GM18858 (cell line): ENCODE results near the gene RUNX1.

Experiments used
- ATAC-seq: cut with Tn5 transposase; IDR thresholded peaks from one replicate; pipeline ENCODE4 v1.9.1; 2021; ENCODE audit not compliant: unreplicated experiment

RUNX1 gene

DNA sequence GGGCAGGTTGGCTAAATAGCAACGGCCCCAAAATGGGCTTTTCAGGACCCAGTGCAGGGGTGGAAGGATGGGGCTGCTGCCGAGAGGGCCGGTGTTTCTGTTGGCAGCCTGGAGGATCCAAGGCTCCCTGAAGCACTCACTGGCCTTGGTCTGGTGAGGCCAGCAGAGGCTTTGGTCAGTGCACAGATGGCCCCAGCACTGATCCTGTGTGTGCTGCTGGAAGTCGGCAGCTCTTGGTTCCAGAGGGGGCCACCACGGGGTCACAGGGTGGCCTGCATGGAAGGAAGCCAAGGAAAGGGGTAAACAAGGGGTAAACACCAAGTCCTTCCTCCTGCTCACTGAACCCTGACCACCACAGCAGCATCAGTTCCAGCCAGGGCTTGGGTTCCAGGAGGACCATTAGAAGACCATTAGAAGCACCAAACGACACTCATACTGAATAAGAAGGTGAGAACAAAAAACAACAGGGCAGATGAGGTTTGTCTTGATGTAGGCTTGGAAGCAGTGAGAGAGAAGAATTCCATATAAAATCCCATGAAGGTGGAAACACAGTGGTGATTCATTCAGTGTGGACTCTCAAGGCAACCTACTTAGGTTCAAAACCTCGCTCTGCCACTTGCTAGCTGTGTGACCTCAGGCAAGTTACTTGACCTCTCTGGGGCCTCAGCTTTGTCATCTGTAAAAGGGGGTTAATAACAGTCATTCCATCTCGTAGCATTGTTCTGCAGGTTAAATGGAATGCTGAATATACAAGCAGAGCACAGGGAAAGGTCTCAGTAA is 184.5 kb downstream of the RUNX1 start:
- no peak for ATAC-seq

DNA sequence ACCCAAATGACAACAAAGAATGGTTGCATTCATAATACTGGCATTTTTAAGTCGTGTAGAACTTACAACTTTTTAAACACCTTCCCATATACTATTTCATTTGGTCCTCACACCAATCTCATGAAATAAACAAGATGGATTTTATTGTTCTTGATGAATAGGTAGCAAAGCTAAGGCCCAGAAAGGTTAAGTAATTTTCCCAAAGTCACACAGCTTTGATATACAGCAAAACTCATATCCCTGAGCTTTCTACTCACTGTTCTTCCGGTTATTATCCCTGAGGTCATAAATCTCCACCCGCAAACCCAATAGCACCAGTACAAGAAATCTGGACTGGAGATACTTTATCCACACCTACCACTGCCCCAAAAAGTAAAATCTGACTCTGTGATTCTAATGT is 186.2 kb downstream of the RUNX1 start:
- ATAC-seq, result no peak

DNA sequence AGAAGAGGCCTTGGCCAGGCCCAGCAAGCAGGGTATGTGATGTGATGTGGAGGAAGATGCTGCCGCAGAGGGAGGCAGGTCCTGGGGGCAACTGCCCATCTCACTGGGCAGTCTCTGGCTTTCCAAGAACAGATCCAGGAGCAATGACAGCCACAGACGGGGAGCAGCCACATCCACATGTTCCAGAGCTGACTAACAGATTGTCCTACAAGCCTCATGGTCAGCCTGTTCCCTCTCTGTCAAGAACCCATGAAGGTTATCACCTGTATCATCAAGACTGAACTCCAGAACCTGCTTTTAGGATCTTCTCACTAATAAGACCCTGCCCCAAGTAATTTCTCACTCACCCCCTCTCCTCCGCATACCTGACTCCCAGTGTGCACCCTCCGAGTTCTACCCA is 187.8 kb downstream of the RUNX1 start:
- no peak for ATAC-seq

DNA sequence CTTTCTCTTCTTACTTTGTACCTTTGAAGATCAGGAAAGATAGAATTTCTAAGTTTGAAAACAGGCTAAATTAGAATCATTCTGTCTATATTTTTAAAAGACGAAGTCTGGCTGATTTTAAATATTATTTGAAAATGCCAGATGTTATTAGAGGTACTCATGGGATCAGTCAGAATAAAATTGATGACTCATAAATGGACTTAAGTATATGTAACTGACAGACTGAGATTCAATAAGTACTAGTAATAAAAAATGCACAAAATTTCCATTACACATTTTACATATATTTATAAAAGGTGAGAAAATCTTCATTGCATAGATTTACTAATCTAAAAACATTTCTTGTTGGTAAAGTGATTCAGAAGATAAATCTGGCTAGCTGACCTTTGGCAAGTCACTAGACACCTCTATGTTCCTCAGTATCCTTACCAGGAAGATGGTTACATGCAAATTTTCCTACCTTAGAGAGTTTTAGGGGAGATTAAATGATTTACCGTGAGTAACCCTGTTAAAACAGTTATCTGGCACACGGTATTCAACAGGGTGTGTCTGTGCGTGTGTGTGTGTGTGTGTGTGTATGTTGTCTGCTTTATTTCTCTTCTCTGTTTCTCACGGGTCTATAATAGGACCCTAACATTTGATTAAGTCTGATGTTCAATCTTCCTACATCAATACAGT is 189.0 kb downstream of the RUNX1 start:
- ATAC-seq, result no peak

DNA sequence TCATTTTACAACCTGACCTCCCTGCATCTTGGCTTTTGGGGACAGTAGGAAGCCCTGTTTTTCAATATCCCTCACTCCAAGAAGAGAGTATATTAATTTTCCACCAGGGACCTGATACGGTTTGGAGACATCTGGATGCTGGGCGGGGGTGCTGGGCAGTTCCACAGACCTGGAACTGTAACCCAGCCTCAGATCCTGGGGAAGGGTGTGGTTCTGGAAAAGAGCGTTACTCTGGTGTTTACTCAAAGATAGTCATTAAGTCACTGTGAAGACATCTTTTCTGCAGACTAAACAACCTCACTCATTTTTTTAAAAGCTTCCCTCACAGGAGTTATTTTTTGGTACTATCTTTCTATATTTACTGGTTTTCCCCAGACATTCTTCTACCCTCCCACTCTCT is 190.5 kb downstream of the RUNX1 start:
- no peak for ATAC-seq

DNA sequence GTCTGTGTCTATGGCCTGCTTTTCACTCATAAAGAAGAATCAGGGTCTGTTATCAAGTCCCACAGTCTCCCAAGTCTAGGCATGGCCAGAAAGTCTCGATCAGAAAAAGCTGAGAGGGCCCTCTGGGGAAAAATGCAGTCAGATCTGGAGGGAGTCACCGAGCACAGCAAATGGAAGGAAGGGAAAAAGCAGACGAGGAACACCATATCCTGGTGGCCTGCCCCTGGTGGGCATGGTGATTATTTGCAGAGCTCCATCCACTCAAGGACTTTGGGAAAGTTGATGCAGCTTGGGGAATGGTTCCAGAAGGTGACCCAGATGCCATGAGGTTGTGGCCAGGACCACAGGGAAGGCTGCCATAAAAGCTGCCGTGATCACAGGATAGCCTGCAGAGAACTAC is 191.2 kb downstream of the RUNX1 start:
- no peak for ATAC-seq

DNA sequence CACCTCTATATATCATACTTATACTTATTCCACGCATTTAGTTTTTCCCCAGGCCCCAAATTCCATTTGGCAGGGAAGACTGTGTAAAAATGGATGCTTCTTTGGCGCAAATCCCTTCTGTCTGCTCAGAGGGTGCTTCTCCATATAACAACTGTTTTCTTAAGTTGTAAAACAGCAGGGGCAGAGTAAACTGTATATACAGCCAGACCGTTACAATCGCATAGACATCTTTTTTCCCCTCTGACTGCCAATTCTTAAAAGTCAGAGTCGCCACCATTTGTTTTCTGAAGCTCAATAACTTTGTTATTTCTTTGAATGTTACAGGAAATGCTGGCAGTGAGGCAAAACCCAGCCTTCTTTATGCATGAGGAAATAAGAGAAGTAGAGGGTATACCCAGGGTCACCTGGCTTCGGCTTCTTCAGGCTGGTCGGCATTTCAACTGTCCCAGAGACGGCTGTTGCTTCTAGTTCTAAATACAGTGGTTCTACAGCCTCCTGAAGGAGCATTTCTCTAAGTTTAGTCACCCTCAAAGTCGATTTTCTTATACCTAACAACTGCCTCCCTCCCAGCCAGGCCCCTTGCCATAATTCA is 191.9 kb downstream of the RUNX1 start:
- no peak for ATAC-seq

DNA sequence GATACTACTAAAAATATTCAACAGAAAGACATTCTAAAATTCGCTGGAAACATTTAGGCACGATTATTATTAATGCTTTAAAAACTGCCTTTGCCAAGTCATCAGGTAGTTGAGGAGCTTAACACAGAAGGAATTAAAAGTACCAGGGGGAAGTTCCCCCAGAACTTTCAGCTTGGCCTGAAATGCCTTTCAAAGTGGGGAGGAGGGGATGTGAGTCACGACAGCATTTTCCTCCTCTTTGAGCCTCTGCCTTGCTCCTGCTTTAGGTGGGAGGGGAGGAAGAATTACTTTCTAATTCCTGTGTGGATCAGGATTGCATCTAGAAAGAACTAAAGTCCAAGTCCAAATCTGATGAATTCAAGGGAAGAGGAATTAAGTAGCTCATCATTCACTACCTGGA is 196.7 kb downstream of the RUNX1 start:
- ATAC-seq, result no peak

DNA sequence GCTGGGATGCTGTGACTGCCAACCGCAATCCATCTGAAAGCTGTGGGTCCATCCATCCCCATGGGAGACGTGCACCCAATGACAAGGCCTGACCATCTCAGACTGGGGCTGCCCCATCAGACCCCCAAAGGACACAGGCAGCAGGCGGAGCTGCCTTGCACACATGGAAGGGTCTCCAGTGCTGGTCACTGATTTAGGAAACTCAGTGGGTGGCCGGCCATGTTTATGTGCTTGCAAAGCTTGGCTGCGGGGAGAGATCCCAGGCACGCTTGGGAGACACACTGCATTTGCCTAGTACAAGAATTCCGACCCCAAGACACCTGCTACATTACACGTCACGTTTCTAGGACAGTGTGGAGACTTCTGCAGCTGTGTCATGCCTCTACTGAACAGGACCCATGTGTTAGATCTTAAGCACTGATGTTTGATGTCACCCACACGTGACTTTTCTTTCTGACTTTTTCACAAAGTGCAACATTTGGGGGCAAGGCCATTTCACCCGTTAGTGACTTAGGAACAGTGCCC is 198.9 kb downstream of the RUNX1 start:
- no peak for ATAC-seq

DNA sequence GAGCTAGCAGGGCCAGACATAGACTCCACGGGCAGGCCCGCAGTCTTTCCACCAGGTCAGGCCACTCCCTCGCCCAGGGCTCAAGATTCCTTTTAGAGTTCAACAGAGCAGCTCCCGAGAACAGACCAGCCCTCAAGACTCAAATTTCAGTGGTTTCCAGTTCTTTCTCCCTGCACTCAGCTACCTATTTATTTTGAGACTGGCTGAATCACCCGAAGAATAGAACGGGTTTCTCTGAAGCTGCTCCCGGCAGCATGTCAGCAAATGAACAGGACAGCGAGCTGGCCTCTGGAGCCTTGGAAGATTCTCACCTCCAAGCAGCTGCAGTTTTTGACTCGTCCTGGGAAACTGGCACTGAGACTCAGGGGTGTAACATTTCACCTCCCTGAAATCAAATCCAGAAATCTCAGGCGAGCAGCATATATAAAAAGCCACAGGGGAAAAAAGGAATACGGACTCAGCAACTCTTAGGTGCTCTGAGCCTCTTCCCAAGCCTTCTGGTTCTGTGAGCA is 202.4 kb downstream of the RUNX1 start:
- ATAC-seq, result no peak

DNA sequence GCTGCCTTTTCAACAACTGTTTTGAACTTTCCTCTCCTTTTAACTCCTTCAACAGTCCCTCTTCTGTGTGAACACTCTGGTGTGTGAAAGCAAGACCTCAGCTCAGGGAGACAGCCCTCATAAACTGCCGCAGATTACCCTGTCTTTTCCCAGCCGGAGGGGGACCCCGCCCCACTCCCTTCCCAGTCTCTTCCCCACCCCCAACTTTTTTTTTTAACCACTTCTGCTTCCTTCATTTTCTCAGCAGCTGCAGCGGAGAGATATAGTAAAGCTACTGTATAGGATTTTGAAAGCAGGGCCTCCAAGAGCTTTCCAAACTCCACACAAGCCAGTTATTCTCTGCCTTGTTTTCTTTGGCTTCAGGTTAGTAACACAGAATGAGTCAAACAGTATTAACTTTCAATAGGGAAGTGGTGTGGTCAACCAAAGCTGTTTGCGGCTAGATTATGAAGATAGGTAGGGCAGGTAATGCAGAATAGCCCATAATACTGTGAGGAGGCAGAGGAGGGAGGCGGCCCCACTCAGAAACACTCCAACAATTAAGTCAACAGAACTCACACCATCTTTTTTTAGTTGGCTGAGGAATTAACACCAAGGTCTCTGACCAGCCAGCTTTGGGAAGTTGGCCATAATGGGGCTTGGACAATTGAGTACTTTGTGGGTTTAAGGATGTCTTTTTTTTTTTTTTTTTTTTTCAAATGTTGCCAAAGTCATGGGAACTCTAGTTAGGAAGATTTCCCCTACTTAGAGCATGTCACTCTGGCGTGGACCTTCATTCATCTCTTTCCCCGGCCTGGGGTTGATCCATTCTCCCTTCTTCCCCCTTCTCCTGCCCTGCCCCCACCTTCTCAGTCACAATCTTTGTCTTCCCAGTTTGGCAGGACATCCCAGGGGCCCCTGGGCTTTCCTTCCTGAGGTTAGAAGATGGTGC is 203.3 kb downstream of the RUNX1 start:
- peak; percentile 91 for ATAC-seq

DNA sequence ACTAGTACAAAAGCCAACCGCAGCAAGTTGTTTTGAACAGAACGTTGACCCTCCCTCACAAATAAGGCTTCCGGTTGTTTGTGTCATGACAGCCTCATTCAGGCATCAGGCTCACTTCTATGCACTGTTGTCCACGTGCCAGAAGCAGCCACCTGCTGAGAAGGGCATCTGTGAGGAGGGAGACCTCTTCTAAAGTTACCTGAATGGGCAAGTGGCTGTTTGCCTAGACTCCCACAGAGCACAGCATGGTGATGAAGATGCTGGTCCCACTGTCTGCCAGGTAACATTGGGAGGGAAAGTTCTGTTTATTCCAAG is 204.2 kb downstream of the RUNX1 start:
- ATAC-seq, result no peak

DNA sequence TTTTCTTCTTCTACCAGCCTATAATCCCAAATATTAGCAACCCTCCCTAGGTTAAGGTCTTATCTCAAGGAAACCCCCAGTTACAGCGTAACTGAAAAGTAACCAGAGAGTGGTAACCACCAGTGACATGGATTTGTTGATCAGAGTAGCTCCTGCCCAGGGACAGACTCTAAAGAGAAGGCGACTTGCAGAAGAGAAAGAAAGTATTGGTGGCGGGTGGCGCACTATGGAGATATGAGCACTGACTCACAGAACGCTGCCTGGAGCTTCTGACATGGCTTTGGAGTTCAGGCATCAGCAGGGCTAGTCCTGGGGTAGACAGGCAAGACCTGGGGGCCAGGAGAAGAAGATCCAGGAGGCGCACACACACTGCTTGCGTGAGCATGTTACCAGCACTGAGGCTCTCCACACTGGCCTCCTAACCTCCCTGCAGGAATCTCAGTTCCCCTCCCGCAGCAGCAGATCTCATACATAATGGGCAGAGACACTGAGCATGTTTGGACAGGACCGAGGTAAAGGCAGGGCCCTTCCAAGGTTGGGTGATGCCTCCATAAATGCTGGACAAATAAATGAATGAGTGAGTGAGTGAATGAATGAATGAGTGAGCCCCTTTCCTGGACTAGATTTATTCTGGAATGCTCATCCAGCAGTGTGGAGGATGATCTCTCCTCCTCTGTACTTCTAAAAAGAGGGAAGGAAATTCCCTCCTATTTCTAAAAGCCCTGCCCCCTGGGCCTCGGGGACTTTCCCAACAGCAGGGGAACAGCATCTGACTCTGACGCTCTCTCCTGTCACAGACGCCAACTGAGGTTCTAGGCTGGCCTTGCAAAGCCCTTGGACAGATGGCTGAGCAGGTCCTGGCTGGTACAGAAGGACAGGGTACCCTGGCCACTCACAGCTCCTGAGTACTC is 204.8 kb downstream of the RUNX1 start:
- ATAC-seq, result no peak

DNA sequence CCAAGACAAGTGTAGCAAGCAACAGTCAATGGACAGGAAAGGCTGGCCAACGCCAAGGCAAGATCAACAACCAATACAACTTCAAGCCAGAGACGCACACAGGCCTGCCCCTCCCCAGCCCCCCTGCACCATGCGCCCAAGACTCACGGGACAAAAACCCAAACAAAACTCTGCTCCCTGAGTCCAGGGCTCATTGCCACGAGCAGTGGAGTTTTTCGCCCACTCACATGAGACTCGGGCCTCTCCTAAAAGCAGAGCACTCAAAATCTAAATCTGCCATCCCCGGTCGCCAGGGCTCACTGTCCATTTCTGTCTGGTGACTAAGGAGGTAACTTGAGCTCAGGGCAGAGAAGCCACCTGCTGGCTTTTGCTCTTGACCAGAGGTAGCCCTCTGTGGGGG is 205.5 kb downstream of the RUNX1 start:
- ATAC-seq, result no peak

DNA sequence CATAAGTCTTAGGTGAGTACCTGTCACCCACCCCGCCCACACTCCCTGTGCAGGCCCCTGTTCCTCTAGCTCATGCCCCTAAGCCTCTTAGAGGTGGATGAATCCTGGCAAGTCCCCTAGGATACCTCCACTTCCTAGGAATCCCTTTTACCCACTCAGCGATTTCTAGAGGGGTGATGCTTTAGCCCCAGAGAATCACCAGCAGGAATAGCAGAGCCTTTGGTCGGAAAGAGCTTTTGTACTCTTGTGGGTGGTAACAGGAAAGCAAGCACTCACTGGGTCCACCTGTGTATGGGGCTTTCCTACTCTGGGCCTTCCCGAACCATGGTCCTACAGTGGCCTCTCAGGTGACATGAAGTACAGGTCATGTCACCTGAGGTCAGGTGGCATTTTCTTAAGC is 207.9 kb downstream of the RUNX1 start:
- ATAC-seq, result no peak

DNA sequence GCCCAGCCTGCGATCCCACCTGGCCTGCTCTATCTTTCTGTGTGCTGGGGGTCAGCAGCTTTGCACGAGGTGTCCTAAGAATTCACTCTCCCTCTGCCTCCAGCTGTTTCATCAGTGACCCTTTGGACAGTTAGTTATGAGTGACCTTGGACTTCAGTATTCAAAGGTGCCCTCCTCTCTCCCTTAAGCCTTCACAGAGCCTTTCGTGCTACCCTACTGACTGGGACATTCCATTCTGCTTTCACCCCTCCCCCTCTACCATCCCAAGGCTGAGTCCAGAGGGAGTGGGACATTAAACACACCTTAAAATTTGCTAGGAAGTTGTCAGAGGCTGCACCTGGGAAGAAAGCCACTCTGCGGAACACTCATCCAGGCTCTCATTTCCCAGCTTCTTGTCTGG is 208.4 kb downstream of the RUNX1 start:
- no peak for ATAC-seq

DNA sequence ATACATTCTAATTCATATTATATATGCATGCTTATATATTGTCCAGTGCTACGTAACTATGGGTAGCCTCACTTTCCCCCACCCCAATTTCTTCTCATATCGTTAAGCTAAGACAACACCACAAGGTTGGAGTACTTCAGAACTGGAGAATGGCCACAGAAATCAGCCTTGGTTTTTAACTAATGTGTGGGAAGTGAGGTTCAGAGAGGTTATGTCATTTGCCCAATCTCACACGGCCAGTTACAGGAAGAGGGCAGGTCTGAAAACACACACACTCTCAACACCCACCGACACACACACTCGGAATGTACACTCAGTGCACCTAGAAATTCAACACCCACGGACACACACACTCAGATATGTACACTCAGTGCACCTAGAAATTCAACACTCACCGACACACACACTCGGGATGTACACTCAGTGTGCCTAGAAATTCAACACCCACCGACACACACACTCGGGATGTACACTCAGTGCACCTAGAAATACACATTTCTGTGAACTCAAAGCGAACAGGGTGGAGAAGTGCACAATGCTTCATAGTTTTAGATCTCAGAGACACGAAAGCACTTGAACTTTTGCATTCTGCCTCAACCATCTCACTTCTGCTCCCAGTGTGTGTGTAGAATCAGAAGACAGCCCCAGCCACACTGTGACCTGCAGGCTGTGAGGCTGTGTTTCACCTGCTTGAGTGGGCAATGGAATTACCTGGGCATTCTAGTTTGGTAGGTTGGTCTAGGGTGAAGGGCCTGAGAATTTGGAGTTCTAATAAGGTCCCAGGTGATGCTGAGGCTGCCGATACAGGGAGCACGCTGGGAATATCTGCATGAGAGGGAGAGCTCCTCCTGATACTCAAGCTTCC is 209.9 kb downstream of the RUNX1 start:
- no peak for ATAC-seq

DNA sequence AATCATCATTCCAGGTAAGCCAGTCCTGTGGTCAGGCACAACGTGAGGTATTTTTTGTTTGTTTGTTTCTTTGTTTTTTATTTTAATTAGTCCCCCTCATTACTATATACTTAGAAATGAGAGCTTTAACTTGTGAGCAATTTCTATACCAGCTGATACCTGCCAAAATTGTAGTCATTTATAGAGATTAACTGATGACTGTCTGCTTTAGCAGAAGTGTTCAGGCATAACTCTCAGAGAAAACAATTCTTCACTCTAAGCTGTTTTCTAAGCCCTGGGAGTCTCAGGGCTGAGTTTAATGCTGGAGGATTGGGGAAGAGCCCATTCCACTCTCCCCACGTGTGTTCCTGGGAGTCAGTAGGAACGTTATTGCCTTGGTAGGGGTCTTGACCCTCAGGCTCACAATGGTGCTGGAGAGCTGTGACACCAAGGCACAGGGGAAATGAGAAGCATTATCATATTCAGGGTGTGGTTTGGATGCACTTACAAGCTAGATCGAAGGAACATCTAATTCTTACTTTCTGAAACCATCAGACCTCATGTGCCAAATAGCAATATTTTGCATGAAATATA is 212.1 kb downstream of the RUNX1 start:
- no peak for ATAC-seq
